ENCODE measurements around the gene ELAC2. TPM values are rescaled to one million over a fixed set of nuclear protein-coding genes. Genes with fewer than 3 reads are reported as not detected.

The ELAC2 gene
- total RNA-seq, 1 experiment from 2014 or later = 84.5 TPM

DNA sequence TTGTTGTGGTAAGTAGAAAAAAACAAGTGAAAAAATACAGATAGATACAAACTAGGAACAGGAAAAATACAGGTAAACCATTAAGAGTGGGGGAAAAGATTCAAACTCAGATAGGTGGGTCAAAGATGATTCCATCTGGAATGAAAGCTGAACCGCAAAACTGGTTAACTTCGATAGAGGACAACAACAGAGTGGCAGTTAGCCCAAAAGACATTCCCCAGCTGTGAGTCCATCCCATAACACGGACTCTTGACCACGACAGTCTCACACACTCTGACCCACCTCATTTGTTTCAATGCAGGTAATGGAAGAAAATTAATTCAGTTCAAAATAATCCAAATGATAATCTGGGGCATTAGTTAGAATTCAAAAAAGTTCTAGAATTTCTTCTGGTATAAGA lies 13.5 kb downstream of the ELAC2 start:
- ChIA-PET POLR2A (no interaction called here), RAD21 (ENCODE audit: low non-redundant PET in 1 of 2, low total read pairs in 2 of 2, uncharacterized antibody in 2 of 2, unreplicated experiment in 2 of 2) (no interaction called here), CTCF (interaction anchor here (0.8 kb wide), 1 partner anchor 14 kb away, joined by 3 read pairs; the partner anchor contains the start of gene ELAC2)
- Histone ChIP-seq H3K27me3 (ENCODE audit: insufficient read depth, low read length) (no peaks in the 10 kb centered on the region), H4K20me1 (ENCODE audit: insufficient read depth) (peaks cover 5% of the 10 kb centered on the region; the same call in 1 of the 2 replicates), H3K9me3 (ENCODE audit: control insufficient read depth in 1 of 2, insufficient read depth in 1 of 2, low read depth in 1 of 2, low read length in 2 of 2) (no peaks in the 10 kb centered on the region), H2AFZ (ENCODE audit: low read depth, low read length, poor library complexity, severe bottlenecking) (no peak overlapping the region), H3K4me2 (ENCODE audit: low read length) (no peak overlapping the region), H3K36me3 (ENCODE audit: control insufficient read depth in 1 of 2, insufficient read depth in 2 of 2, low read length in 2 of 2) (peaks cover 52 to 65% of the 10 kb centered on the region in 2 experiments), H3K4me1 (ENCODE audit: control insufficient read depth in 1 of 2, insufficient read depth in 2 of 2, low read length in 2 of 2) (no peaks in the 10 kb centered on the region), H3K9me2 (ENCODE audit: insufficient read depth) (no peaks in the 10 kb centered on the region), H3K9ac (ENCODE audit: low read length) (no peak overlapping the region), H3K27ac (ENCODE audit: low read depth, low read length) (no peak overlapping the region), H3K4me3 (replicated peaks in 1 of 2; ENCODE audit: low read depth in 1 of 2, low read length in 2 of 2) (no peak overlapping the region), H3K79me2 (ENCODE audit: insufficient read depth, low read length) (peaks cover 18% of the 10 kb centered on the region; the same call in 1 of the 2 replicates)
- intact Hi-C loops (cut with micrococcal nuclease) = no loop called here
- TF ChIP-seq MAX (IDR thresholded peaks at IDR 0.05) (no peak), POLR2AphosphoS5 (IDR thresholded peaks at IDR 0.05; ENCODE audit: low read depth, low read length) (no peak), REST (IDR thresholded peaks at IDR 0.05; ENCODE audit: low read depth) (no peak), TCF7L2 (IDR thresholded peaks at IDR 0.05; ENCODE audit: borderline replicate concordance, extremely low read depth, insufficient read depth, insufficient read length) (no peak), EZH2 (IDR thresholded peaks at IDR 0.05) (no peak), CEBPB (IDR thresholded peaks at IDR 0.05; ENCODE audit: low read depth) (no peak)
- TF ChIP-seq, protein P1, sequence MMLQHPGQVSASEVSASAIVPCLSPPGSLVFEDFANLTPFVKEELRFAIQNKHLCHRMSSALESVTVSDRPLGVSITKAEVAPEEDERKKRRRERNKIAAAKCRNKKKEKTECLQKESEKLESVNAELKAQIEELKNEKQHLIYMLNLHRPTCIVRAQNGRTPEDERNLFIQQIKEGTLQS (IDR thresholded peaks at IDR 0.05) = no peak
- TF ChIP-seq, protein P2, sequence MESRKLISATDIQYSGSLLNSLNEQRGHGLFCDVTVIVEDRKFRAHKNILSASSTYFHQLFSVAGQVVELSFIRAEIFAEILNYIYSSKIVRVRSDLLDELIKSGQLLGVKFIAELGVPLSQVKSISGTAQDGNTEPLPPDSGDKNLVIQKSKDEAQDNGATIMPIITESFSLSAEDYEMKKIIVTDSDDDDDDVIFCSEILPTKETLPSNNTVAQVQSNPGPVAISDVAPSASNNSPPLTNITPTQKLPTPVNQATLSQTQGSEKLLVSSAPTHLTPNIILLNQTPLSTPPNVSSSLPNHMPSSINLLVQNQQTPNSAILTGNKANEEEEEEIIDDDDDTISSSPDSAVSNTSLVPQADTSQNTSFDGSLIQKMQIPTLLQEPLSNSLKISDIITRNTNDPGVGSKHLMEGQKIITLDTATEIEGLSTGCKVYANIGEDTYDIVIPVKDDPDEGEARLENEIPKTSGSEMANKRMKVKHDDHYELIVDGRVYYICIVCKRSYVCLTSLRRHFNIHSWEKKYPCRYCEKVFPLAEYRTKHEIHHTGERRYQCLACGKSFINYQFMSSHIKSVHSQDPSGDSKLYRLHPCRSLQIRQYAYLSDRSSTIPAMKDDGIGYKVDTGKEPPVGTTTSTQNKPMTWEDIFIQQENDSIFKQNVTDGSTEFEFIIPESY (IDR thresholded peaks at IDR 0.05; ENCODE audit: extremely low read depth, insufficient replicate concordance, low read length) = no peak
- no peak for DNase-seq (ENCODE audit: low read depth, low spot score)
- no peak for ATAC-seq
- BruUV-seq (replicated peaks) = no TSS peak

Measured in HCT116 (cell line).